ENCODE results near the gene ORC3. TPM values are rescaled to one million over a fixed set of nuclear protein-coding genes. Genes with fewer than 3 reads are reported as not detected.

ORC3 gene
- total and polyA plus RNA-seq, 2 donors (not counting 3 experiments of a cell fraction or from before 2014, with no cell fraction given) = 9.2 to 17.9 TPM

GRCh38 chr6:87697581-87698546, 107.9 kb downstream of the ORC3 start:
- peak overlapping the region; percentile 35 for H3K27ac ChIP-seq (ENCODE audit: insufficient read depth, low read depth, low read length)
- H3K9me3 ChIP-seq (replicated peaks; ENCODE audit: control insufficient read depth, insufficient read depth, low read length) = no peaks in the 10 kb centered on the region
- no TSS peak for BruUV-seq (replicated peaks)
- H3K4me1 ChIP-seq (ENCODE audit: control insufficient read depth, extremely low read depth, insufficient read depth, low read length) = peaks cover 28% of the 10 kb centered on the region
- H3K9me1 ChIP-seq (replicated peaks; ENCODE audit: control insufficient read depth, extremely low read depth, insufficient read depth, low read length) = no peaks in the 10 kb centered on the region
- intact Hi-C loops (cut with micrococcal nuclease) = no loop called here
- peaks cover 24% of the 10 kb centered on the region for H4K20me1 ChIP-seq (replicated peaks; ENCODE audit: control insufficient read depth, extremely low read depth, insufficient read depth, low read length)
- H3K27me3 ChIP-seq (ENCODE audit: control insufficient read depth in 2 of 2, insufficient read depth in 2 of 2, low read length in 2 of 2) = no peaks in the 10 kb centered on the region
- H2AFZ ChIP-seq (ENCODE audit: low read depth, low read length) = no peak overlapping the region
- peak overlapping the region; percentile 100 for H3K4me2 ChIP-seq (ENCODE audit: insufficient read depth, low read length)
- H3K9ac ChIP-seq (replicated peaks; ENCODE audit: extremely low read depth, insufficient read depth, low read length) = peak overlapping the region; percentile 13
- TF ChIP-seq GATA2 (IDR thresholded peaks at IDR 0.05; ENCODE audit: insufficient read depth, insufficient read length, low read depth, low read length) = no peak
- no peak for TF ChIP-seq POLR2A (IDR thresholded peaks at IDR 0.05; ENCODE audit: low read depth, low read length)
- no peak for TF ChIP-seq POLR2AphosphoS5 (IDR thresholded peaks at IDR 0.05; ENCODE audit: insufficient read depth, low read depth, low read length)
- no peak for TF ChIP-seq MYC (IDR thresholded peaks at IDR 0.05; ENCODE audit: low read depth, low read length)
- TF ChIP-seq MAX (IDR thresholded peaks at IDR 0.05; ENCODE audit: insufficient read depth, insufficient read length) = no peak
- no peak for TF ChIP-seq FOS (IDR thresholded peaks at IDR 0.05; ENCODE audit: borderline replicate concordance, insufficient read depth, low read length)
- TF ChIP-seq JUN (IDR thresholded peaks at IDR 0.05; ENCODE audit: borderline replicate concordance, insufficient read depth, insufficient read length, low read depth) = no peak
- TF ChIP-seq, protein P1, sequence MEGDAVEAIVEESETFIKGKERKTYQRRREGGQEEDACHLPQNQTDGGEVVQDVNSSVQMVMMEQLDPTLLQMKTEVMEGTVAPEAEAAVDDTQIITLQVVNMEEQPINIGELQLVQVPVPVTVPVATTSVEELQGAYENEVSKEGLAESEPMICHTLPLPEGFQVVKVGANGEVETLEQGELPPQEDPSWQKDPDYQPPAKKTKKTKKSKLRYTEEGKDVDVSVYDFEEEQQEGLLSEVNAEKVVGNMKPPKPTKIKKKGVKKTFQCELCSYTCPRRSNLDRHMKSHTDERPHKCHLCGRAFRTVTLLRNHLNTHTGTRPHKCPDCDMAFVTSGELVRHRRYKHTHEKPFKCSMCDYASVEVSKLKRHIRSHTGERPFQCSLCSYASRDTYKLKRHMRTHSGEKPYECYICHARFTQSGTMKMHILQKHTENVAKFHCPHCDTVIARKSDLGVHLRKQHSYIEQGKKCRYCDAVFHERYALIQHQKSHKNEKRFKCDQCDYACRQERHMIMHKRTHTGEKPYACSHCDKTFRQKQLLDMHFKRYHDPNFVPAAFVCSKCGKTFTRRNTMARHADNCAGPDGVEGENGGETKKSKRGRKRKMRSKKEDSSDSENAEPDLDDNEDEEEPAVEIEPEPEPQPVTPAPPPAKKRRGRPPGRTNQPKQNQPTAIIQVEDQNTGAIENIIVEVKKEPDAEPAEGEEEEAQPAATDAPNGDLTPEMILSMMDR (IDR thresholded peaks at IDR 0.05; ENCODE audit: extremely low read depth in 1 of 2, insufficient read depth in 1 of 2, low read depth in 1 of 2, low read length in 2 of 2) = no peak
- TF ChIP-seq EZH2 (IDR thresholded peaks at IDR 0.05; ENCODE audit: borderline replicate concordance, low read depth, low read length, severe bottlenecking) = no peak
- ChIA-PET CTCF (interaction anchor here (0.6 to 3.3 kb wide), 5 partner anchors 9 to 1800 kb away, joined by 3 to 18 read pairs (median 5); no protein-coding TSS in a partner anchor), POLR2A (interaction anchor here (0.5 to 0.7 kb wide), 2 partner anchors 10 to 18 kb away, joined by 6 to 11 read pairs; no protein-coding TSS in a partner anchor)
- dilution Hi-C loops (cut with MboI; ENCODE audit: extremely low pct_ligation_motif_present, low sequenced_read_pairs) = no loop called here
- peak overlapping the region; percentile 95 to 100 (median 97) for H3K4me3 ChIP-seq (replicated peaks in 1 of 3; ENCODE audit: insufficient read depth in 1 of 3, low read depth in 1 of 3, low read length in 3 of 3)
- H3K79me2 ChIP-seq (ENCODE audit: control insufficient read depth, insufficient read depth, low read length) = peaks cover 91% of the 10 kb centered on the region
- peak; percentile 85 for DNase-seq (ENCODE audit: low read depth, low spot score)
- FAIRE-seq = peak; percentile 85
- H3K36me3 ChIP-seq (ENCODE audit: control insufficient read depth in 2 of 2, extremely low read depth in 1 of 2, insufficient read depth in 2 of 2, low read length in 2 of 2) = no peaks in the 10 kb centered on the region
